Subcutaneous preadipocyte (primary cell): Measurements from ENCODE around the gene PCDHGA2. TPM values are rescaled to one million over a fixed set of nuclear protein-coding genes. Genes with fewer than 3 reads are reported as not detected.

ENCODE experiments used
- total RNA-seq: library from RNA; depleted of rRNA; stranded (reverse); fragments of >200 nt; gene quantifications from 2 replicates; pipeline ENCODE4 v1.2.3, GENCODE V29; 2012

PCDHGA2 gene
- total RNA-seq, 1 donor, result 1.5 TPM

Other genes with a start within 250 kb of the PCDHGA2 start
- gene PCDHB2, start 244.1 kb upstream of the PCDHGA2 start, total RNA-seq, result 0.59 and 1.5 TPM in 2 replicates
- 0.20 and 0.73 TPM in 2 replicates for gene PCDHB3, start 238.3 kb upstream of the PCDHGA2 start, total RNA-seq
- gene PCDHB4, start 216.9 kb upstream of the PCDHGA2 start, total RNA-seq, result 0.37 TPM in 1 of 2 replicates, not detected in the other
- under 0.01 and 0.20 TPM in 2 replicates for gene PCDHB5, start 203.6 kb upstream of the PCDHGA2 start, total RNA-seq
- gene PCDHB6, start 188.7 kb upstream of the PCDHGA2 start, total RNA-seq, result under 0.01 TPM in 2 replicates
- gene PCDHB7, start 166.1 kb upstream of the PCDHGA2 start, total RNA-seq, result 0.37 TPM in 1 of 2 replicates, not detected in the other
- gene PCDHB8, start 161.0 kb upstream of the PCDHGA2 start, total RNA-seq, result under 0.01 TPM in 2 replicates
- gene PCDHB16, start 156.4 kb upstream of the PCDHGA2 start, total RNA-seq, result 0.20 and 0.37 TPM in 2 replicates
- gene PCDHB9, start 151.6 kb upstream of the PCDHGA2 start, total RNA-seq, result under 0.01 TPM in 2 replicates
- under 0.01 TPM in 2 replicates for gene PCDHB10, start 146.4 kb upstream of the PCDHGA2 start, total RNA-seq
- gene PCDHB11, start 139.1 kb upstream of the PCDHGA2 start, total RNA-seq, result 0.37 TPM in 1 of 2 replicates, not detected in the other
- gene PCDHB12, start 130.0 kb upstream of the PCDHGA2 start, total RNA-seq, result not detected in 2 replicates
- under 0.01 TPM in 2 replicates for gene PCDHB13, start 124.8 kb upstream of the PCDHGA2 start, total RNA-seq
- gene PCDHB14, start 115.4 kb upstream of the PCDHGA2 start, total RNA-seq, result under 0.01 and 0.20 TPM in 2 replicates
- under 0.01 TPM in 1 of 2 replicates, not detected in the other for gene PCDHB15, start 93.4 kb upstream of the PCDHGA2 start, total RNA-seq
- gene SLC25A2, start 34.7 kb upstream of the PCDHGA2 start, total RNA-seq, result 0.37 and 0.39 TPM in 2 replicates
- gene TAF7, start 18.0 kb upstream of the PCDHGA2 start, total RNA-seq, result 33.1 and 40.5 TPM in 2 replicates
- gene PCDHGA1, start 8.2 kb upstream of the PCDHGA2 start, total RNA-seq, result 0.37 and 0.59 TPM in 2 replicates
- 0.73 and 1.2 TPM in 2 replicates for gene PCDHGA3, start 5.1 kb downstream of the PCDHGA2 start, total RNA-seq
- gene PCDHGB1, start 11.3 kb downstream of the PCDHGA2 start, total RNA-seq, result 0.73 and 1.2 TPM in 2 replicates
- 1.5 and 3.5 TPM in 2 replicates for gene PCDHGA4, start 16.3 kb downstream of the PCDHGA2 start, total RNA-seq
- 1.1 and 2.0 TPM in 2 replicates for gene PCDHGB2, start 21.2 kb downstream of the PCDHGA2 start, total RNA-seq
- gene PCDHGA5, start 25.4 kb downstream of the PCDHGA2 start, total RNA-seq, result 0.73 and 1.2 TPM in 2 replicates
- 2.2 and 2.9 TPM in 2 replicates for gene PCDHGB3, start 31.5 kb downstream of the PCDHGA2 start, total RNA-seq
- gene PCDHGA6, start 35.1 kb downstream of the PCDHGA2 start, total RNA-seq, result 2.2 and 2.9 TPM in 2 replicates
- 1.8 and 2.5 TPM in 2 replicates for gene PCDHGA7, start 44.0 kb downstream of the PCDHGA2 start, total RNA-seq
- gene PCDHGB4, start 48.9 kb downstream of the PCDHGA2 start, total RNA-seq, result 5.9 and 8.8 TPM in 2 replicates
- gene PCDHGA8, start 53.9 kb downstream of the PCDHGA2 start, total RNA-seq, result 1.5 and 1.8 TPM in 2 replicates
- gene PCDHGB5, start 59.2 kb downstream of the PCDHGA2 start, total RNA-seq, result 8.8 and 12.1 TPM in 2 replicates
- gene PCDHGA9, start 64.0 kb downstream of the PCDHGA2 start, total RNA-seq, result 2.9 and 4.3 TPM in 2 replicates
- gene PCDHGB6, start 69.3 kb downstream of the PCDHGA2 start, total RNA-seq, result 2.5 and 2.6 TPM in 2 replicates
- 6.8 and 7.7 TPM in 2 replicates for gene PCDHGA10, start 74.2 kb downstream of the PCDHGA2 start, total RNA-seq
- gene PCDHGB7, start 78.9 kb downstream of the PCDHGA2 start, total RNA-seq, result 5.9 and 6.6 TPM in 2 replicates
- 11.8 and 13.9 TPM in 2 replicates for gene PCDHGA11, start 82.3 kb downstream of the PCDHGA2 start, total RNA-seq
- gene PCDHGA12, start 91.7 kb downstream of the PCDHGA2 start, total RNA-seq, result 19.2 and 22.4 TPM in 2 replicates
- 50.2 and 61.0 TPM in 2 replicates for gene PCDHGC3, start 137.2 kb downstream of the PCDHGA2 start, total RNA-seq
- gene PCDHGC4, start 146.3 kb downstream of the PCDHGA2 start, total RNA-seq, result 2.2 and 2.7 TPM in 2 replicates
- 2.2 and 2.9 TPM in 2 replicates for gene PCDHGC5, start 150.3 kb downstream of the PCDHGA2 start, total RNA-seq